Omental fat pad (tissue), 4 donors: ENCODE measurements around the gene C7orf33. TPM values are rescaled to one million over a fixed set of nuclear protein-coding genes. Genes with fewer than 3 reads are reported as not detected.

Experiments used
- ATAC-seq: fragments of 150-250 bp; one replicate; pipeline ENCODE4 v1.9.1; 2016; ENCODE audit warnings: mild to moderate bottlenecking, moderate library complexity; ENCODE audit not compliant: low FRiP score
- DNase-seq: peaks from one replicate; pipeline ENCODE4 v3.0.0-alpha.2; 2019; ENCODE audit warnings: low spot score
- total RNA-seq, 4 donors: library from RNA; depleted of rRNA; stranded (reverse); fragments of >200 nt; gene quantifications; one replicate each; pipeline ENCODE4 v1.1.0, GENCODE V29; 2016
- TF ChIP-seq, protein P1 (sequence below), 3 donors: fragments of 450-650 bp; IDR thresholded peaks; one replicate each; pipeline ENCODE4 v1.5.1; 2016 to 2017; ENCODE audit warnings: antibody characterized with exemption in 3 of 3, mild to moderate bottlenecking in 3 of 3, moderate library complexity in 2 of 3

The C7orf33 gene
- total RNA-seq, 4 donors from 2014 or later, result not detected

DNA sequence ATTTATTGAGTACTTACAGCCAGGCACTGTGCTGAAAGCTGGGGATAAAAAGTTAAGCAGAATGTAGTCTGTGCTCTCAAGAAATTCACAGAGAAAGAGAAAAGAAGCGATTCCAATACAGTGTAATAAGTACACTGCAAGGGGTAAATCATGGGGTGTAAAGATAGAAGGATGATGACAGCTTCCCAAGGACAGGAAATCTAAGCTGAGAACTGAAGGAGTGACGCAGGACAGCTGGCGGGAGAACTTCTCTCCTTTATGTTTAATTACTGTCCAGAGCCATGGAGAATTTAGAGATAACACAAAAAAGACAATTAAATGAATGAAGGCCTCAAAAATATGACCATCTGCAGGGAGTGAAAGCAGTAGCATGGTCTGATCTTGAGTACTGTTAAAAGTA is 34.8 kb downstream of the C7orf33 start:
- TF ChIP-seq, protein P1, sequence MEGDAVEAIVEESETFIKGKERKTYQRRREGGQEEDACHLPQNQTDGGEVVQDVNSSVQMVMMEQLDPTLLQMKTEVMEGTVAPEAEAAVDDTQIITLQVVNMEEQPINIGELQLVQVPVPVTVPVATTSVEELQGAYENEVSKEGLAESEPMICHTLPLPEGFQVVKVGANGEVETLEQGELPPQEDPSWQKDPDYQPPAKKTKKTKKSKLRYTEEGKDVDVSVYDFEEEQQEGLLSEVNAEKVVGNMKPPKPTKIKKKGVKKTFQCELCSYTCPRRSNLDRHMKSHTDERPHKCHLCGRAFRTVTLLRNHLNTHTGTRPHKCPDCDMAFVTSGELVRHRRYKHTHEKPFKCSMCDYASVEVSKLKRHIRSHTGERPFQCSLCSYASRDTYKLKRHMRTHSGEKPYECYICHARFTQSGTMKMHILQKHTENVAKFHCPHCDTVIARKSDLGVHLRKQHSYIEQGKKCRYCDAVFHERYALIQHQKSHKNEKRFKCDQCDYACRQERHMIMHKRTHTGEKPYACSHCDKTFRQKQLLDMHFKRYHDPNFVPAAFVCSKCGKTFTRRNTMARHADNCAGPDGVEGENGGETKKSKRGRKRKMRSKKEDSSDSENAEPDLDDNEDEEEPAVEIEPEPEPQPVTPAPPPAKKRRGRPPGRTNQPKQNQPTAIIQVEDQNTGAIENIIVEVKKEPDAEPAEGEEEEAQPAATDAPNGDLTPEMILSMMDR (IDR thresholded peaks at IDR 0.05), result no peak
- ATAC-seq (no peak), DNase-seq (no peak)

DNA sequence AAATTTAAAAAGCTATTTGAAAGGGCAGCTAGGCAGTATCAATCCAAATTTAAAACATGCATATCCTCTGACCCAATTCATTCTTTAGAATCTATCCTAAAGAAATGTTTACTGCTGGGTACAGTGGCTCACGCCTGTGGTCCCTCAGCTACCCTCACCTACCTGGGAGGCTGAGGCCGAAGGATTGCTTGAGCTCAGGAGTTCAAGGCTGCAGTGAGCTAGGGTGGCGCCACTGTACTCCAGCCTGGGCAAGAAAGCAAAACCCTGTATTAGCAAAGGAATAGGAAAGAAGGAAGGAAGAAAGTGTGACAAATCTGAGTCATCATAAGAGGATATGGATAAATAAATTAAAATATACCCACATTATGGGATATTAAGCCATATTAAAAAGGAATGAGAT is 36.3 kb downstream of the C7orf33 start:
- DNase-seq (no peak), ATAC-seq (no peak)
- TF ChIP-seq, protein P1 (IDR thresholded peaks at IDR 0.05), result no peak

DNA sequence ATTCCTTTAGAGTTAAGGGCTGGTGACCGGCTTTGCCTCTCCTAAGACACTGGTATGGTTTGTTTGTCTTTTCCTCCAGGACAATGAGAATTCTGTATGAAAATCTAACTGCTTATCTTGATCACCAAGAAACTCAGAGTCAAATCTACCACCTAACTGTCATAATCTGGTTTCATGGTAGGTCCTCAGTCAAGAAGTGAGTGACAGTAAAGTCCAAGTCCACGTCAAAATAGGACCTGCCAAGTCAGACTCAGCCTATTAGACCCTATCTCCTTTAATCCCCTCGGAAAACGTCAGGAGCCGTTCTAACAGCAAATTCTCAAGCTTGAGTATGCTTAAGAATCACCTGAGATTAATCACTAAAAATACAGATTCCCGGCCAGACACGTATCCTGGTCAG is 37.4 kb downstream of the C7orf33 start:
- TF ChIP-seq, protein P1 (IDR thresholded peaks at IDR 0.05), result no peak
- DNase-seq, result no peak
- ATAC-seq, result no peak

GRCh38 chr7:148630078-148630477 is 39.5 kb downstream of the C7orf33 start:
- no peak for ATAC-seq
- TF ChIP-seq, protein P1 (IDR thresholded peaks at IDR 0.05), result no peak
- no peak for DNase-seq

DNA sequence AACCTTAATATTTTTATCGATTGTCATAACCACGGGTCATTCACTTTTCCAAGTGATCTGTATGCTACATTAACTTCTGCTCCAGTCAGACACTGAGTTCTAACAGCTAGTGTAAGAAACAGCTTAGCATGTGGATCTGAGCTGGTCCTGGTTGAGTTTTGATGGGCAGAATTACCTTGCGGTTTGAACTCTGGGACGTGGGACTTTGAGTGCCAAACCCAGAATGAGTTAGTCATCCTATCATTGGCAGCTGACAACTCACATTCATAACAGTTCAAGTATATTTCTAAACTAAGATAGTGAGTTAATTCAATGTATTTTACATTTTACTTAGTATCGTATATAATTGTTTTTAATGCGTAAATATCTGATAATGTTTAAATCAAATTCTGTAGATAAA is 43.2 kb downstream of the C7orf33 start:
- DNase-seq (no peak), ATAC-seq (no peak)
- TF ChIP-seq, protein P1 (IDR thresholded peaks at IDR 0.05), result no peak

- no peak for ATAC-seq
- TF ChIP-seq, protein P1 (IDR thresholded peaks at IDR 0.05), result no peak
- DNase-seq, result no peak
Measured at GRCh38 chr7:148637094-148637493, 46.5 kb downstream of the C7orf33 start.

DNA sequence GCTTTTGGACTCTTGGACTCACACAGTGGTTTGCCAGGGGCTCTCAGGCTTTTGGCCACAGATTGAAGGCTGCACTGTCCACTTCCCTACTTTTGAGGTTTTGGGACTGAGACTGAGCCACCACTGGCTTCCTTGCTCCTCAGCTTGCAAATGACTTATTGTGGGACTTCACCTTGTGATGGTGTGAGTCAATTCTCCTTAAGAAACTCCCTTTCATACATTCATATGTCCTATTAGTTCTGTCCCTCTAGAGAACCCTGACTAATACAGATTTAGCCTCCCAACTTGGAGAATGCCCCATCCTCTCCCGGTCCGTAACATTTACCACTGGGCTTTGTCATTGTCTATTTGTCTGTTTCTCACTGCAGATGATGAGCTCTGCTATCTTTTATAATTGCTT is 55.3 kb downstream of the C7orf33 start:
- TF ChIP-seq, protein P1 (IDR thresholded peaks at IDR 0.05), result no peak

More for the DNA sequence above, 55.3 kb downstream of the C7orf33 start:
- no peak for ATAC-seq
- DNase-seq, result no peak
